Esophagus squamous epithelium (tissue), 4 donors: ENCODE results near the gene DNAJC1.

Experiments
- CTCF ChIP-seq, 6 experiments: fragments of 450-650 bp in 4 of 6; fragments of 200-600 bp in 2 of 6; sonication (generic) in 2 of 6; IDR thresholded peaks; one replicate each; pipeline ENCODE4 v1.5.1; 2016 to 2019; ENCODE audit warnings: antibody characterized with exemption in 6 of 6, mild to moderate bottlenecking in 4 of 6, moderate library complexity in 4 of 6
- POLR2A ChIP-seq, 4 donors: fragments of 450-650 bp; IDR thresholded peaks; one replicate each; pipeline ENCODE4 v1.6.1; 2017; ENCODE audit warnings: antibody characterized with exemption in 4 of 4, mild to moderate bottlenecking in 4 of 4, moderate library complexity in 3 of 4

- TF ChIP-seq CTCF (IDR thresholded peaks at IDR 0.05) (no peak), POLR2A (IDR thresholded peaks at IDR 0.05) (no peak)
These were observed 25.2 kb downstream of the DNAJC1 start for GRCh38 chr10:21978191-21978862.
